CD8-positive, alpha-beta memory T cell (primary cell): Measurements from ENCODE around the gene GPRASP2. TPM values are rescaled to one million over a fixed set of nuclear protein-coding genes. Genes with fewer than 3 reads are reported as not detected.

ENCODE experiments used
- CTCF ChIA-PET: fragments of 350-600 bp; sonication (Branson Sonifier 250); formaldehyde crosslinking; loops from one replicate; lab custom pipeline; 2021; ENCODE audit warnings: antibody characterized with exemption; lab: Charles Lee
- POLR2A ChIA-PET: fragments of 350-600 bp; sonication (Branson Sonifier 250); formaldehyde crosslinking; loops from one replicate; lab custom pipeline; 2021; ENCODE audit warnings: antibody characterized with exemption; lab: Charles Lee
- DNase-seq, 5 donors: peaks; one replicate each; pipeline versions ENCODE4 v3.0.0 to v3.0.0-alpha.2; 2020 to 2022; ENCODE audit warnings: mixed read lengths in 1 of 5
- H3K27ac ChIP-seq: one replicate; pipeline ENCODE4 v1.7.0; 2013; ENCODE audit warnings: low read depth, mild to moderate bottlenecking, low read length, moderate library complexity
- H3K27me3 ChIP-seq: 2 replicates; pipeline ENCODE4 v1.7.0; 2013; ENCODE audit warnings: low read length, mild to moderate bottlenecking; ENCODE audit not compliant: insufficient read depth, poor library complexity, severe bottlenecking
- H3K36me3 ChIP-seq: 2 replicates; pipeline ENCODE4 v1.7.0; 2013; ENCODE audit warnings: mild to moderate bottlenecking, low read length, moderate library complexity; ENCODE audit not compliant: insufficient read depth
- H3K4me1 ChIP-seq: 2 replicates; pipeline ENCODE4 v1.7.0; 2013; ENCODE audit warnings: mild to moderate bottlenecking, low read length, moderate library complexity; ENCODE audit not compliant: insufficient read depth
- H3K4me3 ChIP-seq: 2 replicates; pipeline ENCODE4 v1.7.0; 2013; ENCODE audit warnings: mild to moderate bottlenecking, low read length
- H3K9me3 ChIP-seq: 2 replicates; pipeline ENCODE4 v1.7.0; 2013; ENCODE audit warnings: mild to moderate bottlenecking, low read length
- H3K27ac Mint-ChIP-seq, 8 donors: one replicate each; pipeline ENCODE4 v1.8.0; 2020 to 2021; ENCODE audit warnings: mixed read lengths in 8 of 8, mild to moderate bottlenecking in 6 of 8, inconsistent platforms in 3 of 8, moderate library complexity in 3 of 8
- H3K27me3 Mint-ChIP-seq, 2 donors: one replicate each; pipeline ENCODE4 v1.8.0; 2020 to 2021; ENCODE audit warnings: mixed read lengths in 2 of 2, mild to moderate bottlenecking in 1 of 2, moderate library complexity in 1 of 2
- H3K36me3 Mint-ChIP-seq, 3 donors: one replicate each; pipeline ENCODE4 v1.8.0; 2020 to 2021; ENCODE audit warnings: mixed read lengths in 3 of 3, inconsistent platforms in 1 of 3, mild to moderate bottlenecking in 1 of 3
- H3K4me1 Mint-ChIP-seq, 3 donors: one replicate each; pipeline ENCODE4 v1.8.0; 2020 to 2021; ENCODE audit warnings: mixed read lengths in 3 of 3, inconsistent platforms in 1 of 3, mild to moderate bottlenecking in 1 of 3
- H3K4me3 Mint-ChIP-seq, 7 donors: one replicate each; pipeline ENCODE4 v1.8.0; 2020 to 2021; ENCODE audit warnings: mixed read lengths in 7 of 7, mild to moderate bottlenecking in 6 of 7, moderate library complexity in 4 of 7, inconsistent platforms in 2 of 7
- H3K9me3 Mint-ChIP-seq, 5 donors: one replicate each; pipeline ENCODE4 v1.8.0; 2020 to 2022; ENCODE audit warnings: mixed read lengths in 5 of 5, mild to moderate bottlenecking in 3 of 5, moderate library complexity in 2 of 5, inconsistent platforms in 1 of 5
- polyA plus RNA-seq: library from polyadenylated mRNA; unstranded; fragments of 300-500 nt; fragmentation: Illumina TruSeq; gene quantifications from one replicate; pipeline ENCODE4 v1.2.3, GENCODE V29; 2021
- total RNA-seq, 2 experiments: library from RNA; stranded (reverse); gene quantifications; one replicate each; pipeline ENCODE4 v1.2.3, GENCODE V29; 2021

The GPRASP2 gene
- total and polyA plus RNA-seq, 3 experiments from 2014 or later: 0.37 to 1.0 (median 0.47) TPM

- peaks cover 0 to 9% of the 10 kb centered on the region in 2 donors for H3K27me3 Mint-ChIP-seq
- ChIA-PET CTCF (no interaction called here), POLR2A (no interaction called here)
- no peaks in the 10 kb centered on the region for H3K9me3 Mint-ChIP-seq
- no peaks in the 10 kb centered on the region for H3K4me1 Mint-ChIP-seq
- Histone ChIP-seq H3K9me3 (no peaks in the 10 kb centered on the region), H3K27ac (no peak overlapping the region), H3K27me3 (no peaks in the 10 kb centered on the region), H3K36me3 (no peaks in the 10 kb centered on the region), H3K4me1 (no peaks in the 10 kb centered on the region), H3K4me3 (no peak overlapping the region)
- no peak overlapping the region for H3K4me3 Mint-ChIP-seq
- no peak overlapping the region for H3K27ac Mint-ChIP-seq
- DNase-seq: no peak
- H3K36me3 Mint-ChIP-seq: peaks cover 0 to 5% (median 0%) of the 10 kb centered on the region in 3 donors
Measured at GRCh38 chrX:102696306-102696705, 15.9 kb upstream of the GPRASP2 start.

- no peak for DNase-seq
- ChIA-PET CTCF (no interaction called here), POLR2A (no interaction called here)
- H3K4me3 Mint-ChIP-seq: no peak overlapping the region
- peaks cover 0 to 9% of the 10 kb centered on the region in 2 donors for H3K27me3 Mint-ChIP-seq
- H3K27ac Mint-ChIP-seq: no peak overlapping the region
- Histone ChIP-seq H3K4me1 (no peaks in the 10 kb centered on the region), H3K36me3 (no peaks in the 10 kb centered on the region), H3K4me3 (no peak overlapping the region), H3K27ac (no peak overlapping the region), H3K9me3 (no peaks in the 10 kb centered on the region), H3K27me3 (no peaks in the 10 kb centered on the region)
- H3K4me1 Mint-ChIP-seq: no peaks in the 10 kb centered on the region
- peaks cover 0 to 5% (median 0%) of the 10 kb centered on the region in 3 donors for H3K36me3 Mint-ChIP-seq
- H3K9me3 Mint-ChIP-seq: peaks cover 0 to 4% (median 0%) of the 10 kb centered on the region in 5 donors
Measured at GRCh38 chrX:102697494-102697893, 14.8 kb upstream of the GPRASP2 start.

- Mint-ChIP-seq H3K27ac (no peak overlapping the region), H3K4me3 (peak overlapping the region in 1 of 7 donors; percentile 33), H3K27me3 (peaks cover 14 to 17% of the 10 kb centered on the region in 2 donors), H3K36me3 (no peaks in the 10 kb centered on the region), H3K4me1 (peaks cover 10 to 26% (median 16%) of the 10 kb centered on the region in 3 donors), H3K9me3 (peaks cover 0 to 1% (median 0%) of the 10 kb centered on the region in 5 donors)
- Histone ChIP-seq H3K4me3 (no peak overlapping the region), H3K36me3 (no peaks in the 10 kb centered on the region), H3K9me3 (no peaks in the 10 kb centered on the region), H3K4me1 (no peaks in the 10 kb centered on the region), H3K27ac (no peak overlapping the region), H3K27me3 (no peaks in the 10 kb centered on the region)
- CTCF ChIA-PET: interaction anchor here (1.0 kb wide), 1 partner anchor 15 kb away, joined by 3 read pairs; no protein-coding TSS in a partner anchor
- no peak for DNase-seq
- POLR2A ChIA-PET: no interaction called here
Measured at GRCh38 chrX:102708900-102709299, 3.3 kb upstream of the GPRASP2 start.

- peaks cover 17 to 18% of the 10 kb centered on the region in 2 donors for H3K27me3 Mint-ChIP-seq
- no peak overlapping the region for H3K27ac Mint-ChIP-seq
Measured at GRCh38 chrX:102711872-102712215, 404 bp upstream of the GPRASP2 start.

GRCh38 chrX:102712981-102713625 is 855 bp downstream of the GPRASP2 start:
- H3K4me3 Mint-ChIP-seq: peak overlapping the region; percentile 50 to 89 (median 76)
- no peaks in the 10 kb centered on the region for H3K36me3 Mint-ChIP-seq
- H3K4me1 ChIP-seq: no peaks in the 10 kb centered on the region
- H3K4me1 Mint-ChIP-seq: peaks cover 10 to 26% (median 16%) of the 10 kb centered on the region in 3 donors
- ChIA-PET POLR2A (no interaction called here), CTCF (no interaction called here)
- no peak overlapping the region for H3K27ac Mint-ChIP-seq
- peaks cover 17 to 18% of the 10 kb centered on the region in 2 donors for H3K27me3 Mint-ChIP-seq
- H3K9me3 ChIP-seq: no peaks in the 10 kb centered on the region
- peak overlapping the region; percentile 37 for H3K4me3 ChIP-seq
- H3K36me3 ChIP-seq: no peaks in the 10 kb centered on the region
- H3K9me3 Mint-ChIP-seq: no peaks in the 10 kb centered on the region
- peak in 1 of 5 donors; percentile 25 for DNase-seq
- no peaks in the 10 kb centered on the region for H3K27me3 ChIP-seq
- H3K27ac ChIP-seq: no peak overlapping the region

More at GRCh38 chrX:102711872-102712215, 404 bp upstream of the GPRASP2 start:
- DNase-seq: no peak
- POLR2A ChIA-PET: no interaction called here
- Mint-ChIP-seq H3K9me3 (no peaks in the 10 kb centered on the region), H3K4me3 (peak overlapping the region in 5 of 7 donors; percentile 82 to 88 (median 83)), H3K36me3 (no peaks in the 10 kb centered on the region), H3K4me1 (peaks cover 10 to 26% (median 16%) of the 10 kb centered on the region in 3 donors)
- H3K27ac ChIP-seq: no peak overlapping the region
- H3K36me3 ChIP-seq: no peaks in the 10 kb centered on the region
- no peak overlapping the region for H3K4me3 ChIP-seq
- H3K27me3 ChIP-seq: no peaks in the 10 kb centered on the region
- no peaks in the 10 kb centered on the region for H3K9me3 ChIP-seq
- CTCF ChIA-PET: no interaction called here
- no peaks in the 10 kb centered on the region for H3K4me1 ChIP-seq

GRCh38 chrX:102714994-102715393 is 2.7 kb downstream of the GPRASP2 start:
- no peaks in the 10 kb centered on the region for H3K36me3 ChIP-seq
- Mint-ChIP-seq H3K4me1 (peaks cover 6 to 13% (median 7%) of the 10 kb centered on the region in 3 donors), H3K36me3 (no peaks in the 10 kb centered on the region), H3K27me3 (peaks cover 14 to 18% of the 10 kb centered on the region in 2 donors), H3K27ac (no peak overlapping the region), H3K9me3 (no peaks in the 10 kb centered on the region), H3K4me3 (peak overlapping the region in 1 of 7 donors; percentile 27)
- ChIA-PET CTCF (no interaction called here), POLR2A (no interaction called here)
- H3K4me1 ChIP-seq: no peaks in the 10 kb centered on the region
- H3K27ac ChIP-seq: no peak overlapping the region
- no peaks in the 10 kb centered on the region for H3K27me3 ChIP-seq
- DNase-seq: no peak
- H3K9me3 ChIP-seq: no peaks in the 10 kb centered on the region
- H3K4me3 ChIP-seq: no peak overlapping the region

- Histone ChIP-seq H3K4me1 (no peaks in the 10 kb centered on the region), H3K27ac (no peak overlapping the region), H3K36me3 (no peaks in the 10 kb centered on the region), H3K4me3 (no peak overlapping the region), H3K27me3 (no peaks in the 10 kb centered on the region), H3K9me3 (no peaks in the 10 kb centered on the region)
- ChIA-PET CTCF (no interaction called here), POLR2A (no interaction called here)
- peaks cover 6 to 16% of the 10 kb centered on the region in 2 donors for H3K27me3 Mint-ChIP-seq
- H3K4me3 Mint-ChIP-seq: no peak overlapping the region
- no peaks in the 10 kb centered on the region for H3K36me3 Mint-ChIP-seq
- H3K4me1 Mint-ChIP-seq: peaks cover 15 to 23% (median 15%) of the 10 kb centered on the region in 3 donors
- no peak overlapping the region for H3K27ac Mint-ChIP-seq
- no peak for DNase-seq
- no peaks in the 10 kb centered on the region for H3K9me3 Mint-ChIP-seq
Measured at GRCh38 chrX:102715967-102716366, 3.7 kb downstream of the GPRASP2 start.
